K562 (cell line): ENCODE measurements around the gene NT5C. TPM values are rescaled to one million over a fixed set of nuclear protein-coding genes. Genes with fewer than 3 reads are reported as not detected.

Experiments
- ATAC-seq: fragments of 200-7000 bp; cut with Tn5 transposase; 3 replicates; pipeline ENCODE4 v1.9.1; 2020; ENCODE audit warnings: moderate library complexity
- BruUV-seq: library from RNA; stranded (reverse); fragments of 400-500 nt; replicated peaks from 2 replicates; lab custom pipeline; 2021; lab: Mats Ljungman, UMichigan
- CTCF ChIA-PET: fragments of 300-600 bp; formaldehyde crosslinking; extraction: SDS; loops from one replicate; lab custom pipeline; 2021; ENCODE audit warnings: low intra/inter-chr PET ratio; lab: Yijun Ruan, JAX
- POLR2A ChIA-PET: fragments of 300-600, 350-650 bp; sonication (Branson Sonifier 250); formaldehyde crosslinking; extraction: SDS; loops from one replicate; lab custom pipeline; 2021; ENCODE audit warnings: antibody characterized with exemption, inconsistent platforms; lab: Yijun Ruan, JAX
- DNase-seq, 4 experiments: peaks; one replicate each; pipeline versions ENCODE4 v3.0.0 to v3.0.0-alpha.2; 2011 to 2018; ENCODE audit warnings: low spot score in 3 of 4, mixed read lengths in 3 of 4; ENCODE audit errors: extremely low read depth in 1 of 4
- FAIRE-seq: peaks from 2 replicates; lab custom pipeline; 2011; peaks lifted over from hg19 to GRCh38; lab: Jason Lieb, UNC
- H2AFZ ChIP-seq: 2 replicates; pipeline ENCODE4 v1.6.0; 2011; ENCODE audit warnings: low read depth, low read length, control low read depth, inconsistent platforms
- H3K27ac ChIP-seq: fragments of 200-600 bp; 3 replicates; pipeline ENCODE4 v1.8.0; 2011; ENCODE audit warnings: low read depth, mild to moderate bottlenecking, control low read depth, inconsistent platforms, low read length, moderate library complexity, mixed read lengths; ENCODE audit errors: extremely low read depth
- H3K27me3 ChIP-seq, 2 experiments: fragments of 300-600 bp in 1 of 2; 2 replicates in 1 of 2; 3 replicates in 1 of 2; pipeline versions ENCODE4 v1.6.0 to v1.8.0; 2011; ENCODE audit warnings: inconsistent platforms in 2 of 2, low read length in 2 of 2, mild to moderate bottlenecking in 1 of 2, mixed read lengths in 1 of 2, moderate library complexity in 1 of 2; ENCODE audit not compliant: control insufficient read depth in 2 of 2, insufficient read depth in 2 of 2
- H3K36me3 ChIP-seq: fragments of 300-600 bp; 3 replicates; pipeline ENCODE4 v1.8.0; 2011; ENCODE audit warnings: mild to moderate bottlenecking, low read length, inconsistent platforms; ENCODE audit not compliant: control insufficient read depth, insufficient read depth
- H3K4me1 ChIP-seq, 2 experiments: fragments of 200-600 bp in 1 of 2; replicated peaks in 1 of 2; 2 replicates in 1 of 2; 3 replicates in 1 of 2; pipeline versions ENCODE4 v1.5.1 to v1.8.0; 2011; ENCODE audit warnings: inconsistent platforms in 2 of 2, low read length in 2 of 2, mild to moderate bottlenecking in 1 of 2, mixed read lengths in 1 of 2, moderate library complexity in 1 of 2; ENCODE audit not compliant: control insufficient read depth in 2 of 2, insufficient read depth in 2 of 2
- H3K4me2 ChIP-seq: 2 replicates; pipeline ENCODE4 v1.6.1; 2011; ENCODE audit warnings: low read length, control low read depth, inconsistent platforms, mixed read lengths; ENCODE audit not compliant: insufficient read depth
- H3K4me3 ChIP-seq: fragments of 200-600 bp; sonication (generic), shearing (Covaris generic); 2 replicates; pipeline ENCODE4 v1.5.1; 2016; ENCODE audit warnings: control low read depth, inconsistent platforms
- H3K79me2 ChIP-seq: fragments of 200-600 bp; 3 replicates; pipeline ENCODE4 v1.8.0; 2011; ENCODE audit warnings: low read length, inconsistent platforms; ENCODE audit not compliant: control insufficient read depth, insufficient read depth
- H3K9ac ChIP-seq, 2 experiments: 2 replicates each; pipeline versions ENCODE4 v1.6.0 to v1.6.1; 2011; ENCODE audit warnings: low read depth in 2 of 2, low read length in 2 of 2, control low read depth in 1 of 2, inconsistent platforms in 1 of 2, mild to moderate bottlenecking in 1 of 2, mixed read lengths in 1 of 2; ENCODE audit not compliant: insufficient read depth in 1 of 2
- H3K9me1 ChIP-seq: one replicate; pipeline ENCODE4 v1.6.0; 2011; ENCODE audit warnings: inconsistent platforms, mild to moderate bottlenecking, low read length, moderate library complexity; ENCODE audit not compliant: control insufficient read depth, insufficient read depth
- H3K9me3 ChIP-seq: replicated peaks from 2 replicates; pipeline ENCODE4 v1.5.1; 2011; ENCODE audit warnings: low read depth, low read length, inconsistent platforms; ENCODE audit not compliant: control insufficient read depth, insufficient read depth
- H4K20me1 ChIP-seq: replicated peaks from 2 replicates; pipeline ENCODE4 v1.6.1; 2011; ENCODE audit warnings: low read length, inconsistent platforms, mixed read lengths; ENCODE audit not compliant: control insufficient read depth, insufficient read depth
- BACH1 ChIP-seq: fragments of 200-800 bp; sonication (Bioruptor generic); IDR thresholded peaks from 2 replicates; pipeline ENCODE4 v1.6.1; 2016; ENCODE audit warnings: missing genetic modification characterization, missing compliant biosample characterization
- CTCF ChIP-seq, 3 experiments: IDR thresholded peaks in 2 of 3; conservative IDR thresholded peaks in 1 of 3; 2 replicates each; pipeline ENCODE4 v1.5.1; 2011 to 2012; ENCODE audit warnings: low read length in 3 of 3, mild to moderate bottlenecking in 3 of 3, control low read depth in 2 of 3, improper control_type of control experiment in 1 of 3, inconsistent platforms in 1 of 3, low read depth in 1 of 3, mixed read lengths in 1 of 3, moderate library complexity in 1 of 3; ENCODE audit not compliant: insufficient read depth in 2 of 3
- EP400 ChIP-seq: fragments of 450-650 bp; IDR thresholded peaks from 2 replicates; pipeline ENCODE4 v1.6.1; 2017; ENCODE audit warnings: antibody characterized with exemption, mild to moderate bottlenecking, moderate library complexity
- ETV5 ChIP-seq: sonication (generic); formaldehyde crosslinking; IDR thresholded peaks from 2 replicates; pipeline ENCODE4 v1.4.0; 2020; ENCODE audit warnings: low read depth, mild to moderate bottlenecking, missing genetic modification reagents
- FOXK2 ChIP-seq, 2 experiments: fragments of 450-650 bp; IDR thresholded peaks in 1 of 2; conservative IDR thresholded peaks in 1 of 2; 2 replicates each; pipeline ENCODE4 v1.6.1; 2016; ENCODE audit warnings: low read depth in 2 of 2, mild to moderate bottlenecking in 1 of 2
- IRF9 ChIP-seq: fragments of 450-650 bp; IDR thresholded peaks from 2 replicates; pipeline ENCODE4 v1.6.1; 2016; ENCODE audit warnings: missing biosample characterization, missing genetic modification characterization
- RAD21 ChIP-seq, 2 experiments: fragments of 250-450 bp in 1 of 2; fragments of 450-650 bp in 1 of 2; sonication (Bioruptor Pico) in 1 of 2; formaldehyde crosslinking in 1 of 2; IDR thresholded peaks in 1 of 2; conservative IDR thresholded peaks in 1 of 2; 2 replicates each; pipeline versions ENCODE4 v1.4.0 to v1.8.0; 2020 to 2022; ENCODE audit warnings: mild to moderate bottlenecking in 2 of 2, moderate library complexity in 1 of 2
- TOE1 ChIP-seq, 2 experiments: fragments of 450-650 bp in 1 of 2; sonication (generic) in 1 of 2; formaldehyde crosslinking in 1 of 2; IDR thresholded peaks; 2 replicates each; pipeline versions ENCODE4 v1.7.1 to v1.8.0; 2016 to 2022; ENCODE audit warnings: borderline replicate concordance in 2 of 2, mild to moderate bottlenecking in 2 of 2, antibody characterized with exemption in 1 of 2, inconsistent platforms in 1 of 2, low read depth in 1 of 2, missing genetic modification reagents in 1 of 2, moderate library complexity in 1 of 2
- ZFP1 ChIP-seq: fragments of 450-650 bp; formaldehyde crosslinking; IDR thresholded peaks from 2 replicates; pipeline ENCODE4 v1.4.0; 2020; ENCODE audit warnings: mild to moderate bottlenecking, mixed read lengths
- WGBS: fragments of 100-300 bp; shearing (Covaris generic); methylation state at CpG from one replicate; pipeline ENCODE4 v1.1.6; 2016; ENCODE audit warnings: low coverage, mixed read lengths; ENCODE audit not compliant: insufficient coverage; ENCODE audit errors: missing lambda C conversion rate; 5-methylcytosine and 5-hydroxymethylcytosine counted together
- in situ Hi-C: fragments of 300-500 bp; cut with MboI; formaldehyde crosslinking; loops from 4 replicates; pipeline ENCODE4 v1.15.0; 2018; ENCODE audit warnings: inconsistent platforms, mixed read lengths
- intact Hi-C: fragments of 100-400 bp; cut with micrococcal nuclease; formaldehyde crosslinking; loops from 2 replicates; pipeline ENCODE4 v1.14.2; 2022
- polyA plus RNA-seq, 8 experiments: library from polyadenylated mRNA; depleted of rRNA in 4 of 8; stranded (reverse) in 5 of 8; unstranded in 3 of 8; fragments of >200 nt; fragmentation: Nextera tagmentation in 2 of 8; fragmentation: Illumina TruSeq in 1 of 8; extraction: Ambion mirVana in 2 of 8; extraction: Trizol in 1 of 8; gene quantifications; 2 replicates each; pipeline versions ENCODE4 v1.2.1 to v1.2.3, GENCODE V29; 2011 to 2014; ENCODE audit warnings: inconsistent platforms in 1 of 8, missing spikeins in 1 of 8
- total RNA-seq, 7 experiments: library from RNA; depleted of rRNA in 6 of 7; stranded (reverse); fragments of >200 nt in 6 of 7; fragmentation: Illumina TruSeq in 2 of 7; extraction: Trizol in 2 of 7; gene quantifications; 2 replicates each; pipeline versions ENCODE4 v1.2.1 to v1.2.3, GENCODE V29; 2011 to 2021; ENCODE audit warnings: low replicate concordance in 1 of 7

NT5C gene
- total and polyA plus RNA-seq, 9 of the 15 experiments (the other 6 are each of a cell fraction or from before 2014, with no cell fraction given), result 2.9 to 205 (median 45.0) TPM

GRCh38 chr17:75086496-75087181 is 44.9 kb downstream of the NT5C start:
- in situ Hi-C loops, result no loop called here
- WGBS, result 45% methylated on average over 14 of the region's 15 CpGs
- peak; percentile 72; the same call in 1 of the 2 replicates for TF ChIP-seq ETV5 (CRISPR knock-in tag)
- no peak for TF ChIP-seq IRF9 (tag)
- TF ChIP-seq TOE1 (IDR thresholded peaks at IDR 0.05; ENCODE audit: borderline replicate concordance), result peak; percentile 20; the same call in 1 of the 2 replicates
- TF ChIP-seq TOE1 (CRISPR knock-in tag; IDR thresholded peaks at IDR 0.05; ENCODE audit: borderline replicate concordance, low read depth), result no peak
- TF ChIP-seq EP400, result peak; percentile 49; the same call in 1 of the 2 replicates
- TF ChIP-seq BACH1 (tag), result no peak
- TF ChIP-seq ZFP1 (CRISPR knock-in tag), result no peak
- TF ChIP-seq RAD21 (CRISPR knock-in tag; conservative IDR thresholded peaks at IDR 0.05 in 1 of 2, IDR thresholded peaks at IDR 0.05 in 1 of 2), result peak in 1 of 2 experiments; percentile 54; a peak in 2 of 4 replicates
- peak in 2 of 3 experiments; percentile 11 to 29; a peak in 1 of 6 replicates for TF ChIP-seq CTCF (IDR thresholded peaks at IDR 0.05 in 2 of 3, conservative IDR thresholded peaks at IDR 0.05 in 1 of 3; ENCODE audit: insufficient read depth in 2 of 3, low read depth in 1 of 3, low read length in 3 of 3)
- TF ChIP-seq FOXK2 (conservative IDR thresholded peaks at IDR 0.05 in 1 of 2, IDR thresholded peaks at IDR 0.05 in 1 of 2; ENCODE audit: low read depth in 2 of 2), result peak; percentile 23 to 57; a peak in 1 of 4 replicates

More at GRCh38 chr17:75086496-75087181, 44.9 kb downstream of the NT5C start:
- Histone ChIP-seq H3K27me3 (no peaks in the 10 kb centered on the region), H3K9ac (peak overlapping the region; percentile 71 to 88; a peak in 3 of 4 replicates), H3K36me3 (no peaks in the 10 kb centered on the region), H2AFZ (peak overlapping the region; percentile 81), H3K4me3 (no peak overlapping the region), H3K9me3 (no peaks in the 10 kb centered on the region), H3K4me1 (peaks cover 42 to 48% of the 10 kb centered on the region in 2 experiments), H4K20me1 (no peaks in the 10 kb centered on the region), H3K27ac (peak overlapping the region; percentile 63), H3K79me2 (no peaks in the 10 kb centered on the region), H3K9me1 (peaks cover 5% of the 10 kb centered on the region), H3K4me2 (peak overlapping the region; percentile 90)
- BruUV-seq, result no TSS peak
- FAIRE-seq, result no peak
- CTCF ChIA-PET, result no interaction called here
- peak in 1 of 4 experiments; percentile 57 for DNase-seq
- intact Hi-C loops, result no loop called here
- peak; percentile 11 for ATAC-seq
- POLR2A ChIA-PET, result interaction anchor here (0.7 to 3.0 kb wide), 5 partner anchors 10 to 26 kb away, joined by 3 to 11 read pairs (median 5); no protein-coding TSS in a partner anchor
